H1 (cell line): ENCODE data around the gene PLPPR1. TPM values are rescaled to one million over a fixed set of nuclear protein-coding genes. Genes with fewer than 3 reads are reported as not detected.

Source experiments
- CTCF ChIA-PET: fragments of 300-600 bp; sonication (Branson Sonifier 250); formaldehyde crosslinking; loops from one replicate; lab custom pipeline; 2021; ENCODE audit not compliant: partially characterized antibody; lab: Charles Lee
- POLR2A ChIA-PET: fragments of 300-600 bp; sonication (Branson Sonifier 250); formaldehyde crosslinking; loops from one replicate; lab custom pipeline; 2021; ENCODE audit warnings: inconsistent platforms; ENCODE audit not compliant: partially characterized antibody; lab: Charles Lee
- DNase-seq, 2 experiments: peaks; one replicate each; pipeline versions ENCODE4 v3.0.0 to v3.0.0-alpha.2; 2010 to 2022; ENCODE audit warnings: low spot score in 2 of 2, low read depth in 1 of 2, mixed read lengths in 1 of 2
- FAIRE-seq: peaks from 2 replicates; lab custom pipeline; 2011; peaks lifted over from hg19 to GRCh38; lab: Jason Lieb, UNC
- H2AFZ ChIP-seq: 2 replicates; pipeline ENCODE4 v1.8.1; 2012; ENCODE audit warnings: low read length, inconsistent platforms
- H2AK5ac ChIP-seq: 2 replicates; pipeline ENCODE4 v1.6.1; 2013; ENCODE audit warnings: low read depth, low read length
- H2BK120ac ChIP-seq: replicated peaks from 2 replicates; pipeline ENCODE3; 2013; ENCODE audit warnings: low read depth, low read length, inconsistent platforms
- H2BK12ac ChIP-seq: 2 replicates; pipeline ENCODE4 v1.6.1; 2013; ENCODE audit warnings: low read depth, low read length
- H2BK15ac ChIP-seq: 2 replicates; pipeline ENCODE4 v1.6.1; 2013; ENCODE audit warnings: low read length
- H2BK20ac ChIP-seq: 2 replicates; pipeline ENCODE4 v1.6.1; 2013; ENCODE audit warnings: low read length
- H2BK5ac ChIP-seq: 2 replicates; pipeline ENCODE4 v1.6.1; 2013; ENCODE audit warnings: low read depth, low read length
- H3K14ac ChIP-seq: 2 replicates; pipeline ENCODE4 v1.6.1; 2013; ENCODE audit warnings: inconsistent platforms; ENCODE audit not compliant: insufficient read length
- H3K18ac ChIP-seq: 2 replicates; pipeline ENCODE4 v1.6.1; 2013; ENCODE audit warnings: low read length; ENCODE audit errors: extremely low read depth
- H3K23ac ChIP-seq: 2 replicates; pipeline ENCODE4 v1.6.1; 2013; ENCODE audit warnings: inconsistent platforms; ENCODE audit not compliant: insufficient read length
- H3K23me2 ChIP-seq: 2 replicates; pipeline ENCODE4 v1.6.1; 2013; ENCODE audit warnings: low read depth, low read length
- H3K27ac ChIP-seq: 2 replicates; pipeline ENCODE4 v1.6.1; 2011; ENCODE audit warnings: low read depth, low read length, inconsistent platforms
- H3K27me3 ChIP-seq, 4 experiments: replicated peaks in 1 of 4; 1 replicate in 1 of 4; 2 replicates in 3 of 4; pipeline versions ENCODE4 v1.6.1 to v1.8.1; 2011 to 2013; ENCODE audit warnings: low read length in 3 of 4, mild to moderate bottlenecking in 3 of 4, inconsistent platforms in 2 of 4, mixed read lengths in 2 of 4, moderate library complexity in 1 of 4; ENCODE audit not compliant: control insufficient read depth in 3 of 4, insufficient read depth in 3 of 4; ENCODE audit errors: extremely low read depth in 1 of 4
- H3K36me3 ChIP-seq, 4 experiments: 2 replicates each; pipeline versions ENCODE4 v1.6.1 to v1.8.1; 2011 to 2013; ENCODE audit warnings: mild to moderate bottlenecking in 4 of 4, low read length in 3 of 4, moderate library complexity in 2 of 4, control low read depth in 1 of 4, inconsistent platforms in 1 of 4; ENCODE audit not compliant: insufficient read depth in 4 of 4, control insufficient read depth in 2 of 4
- H3K4ac ChIP-seq: replicated peaks from 2 replicates; pipeline ENCODE3; 2013; ENCODE audit warnings: low read length, low read depth, mixed read lengths, inconsistent platforms; ENCODE audit not compliant: insufficient read length
- H3K4me1 ChIP-seq, 4 experiments: replicated peaks in 1 of 4; 1 replicate in 1 of 4; 2 replicates in 3 of 4; pipeline versions ENCODE4 v1.6.1 to v1.8.1; 2011 to 2013; ENCODE audit warnings: low read length in 3 of 4, inconsistent platforms in 2 of 4, mixed read lengths in 1 of 4; ENCODE audit not compliant: insufficient read depth in 4 of 4, control insufficient read depth in 3 of 4
- H3K4me2 ChIP-seq, 2 experiments: 2 replicates each; pipeline versions ENCODE4 v1.6.1 to v1.8.1; 2011 to 2013; ENCODE audit warnings: low read depth in 2 of 2, low read length in 2 of 2, control low read depth in 1 of 2, inconsistent platforms in 1 of 2, mild to moderate bottlenecking in 1 of 2; ENCODE audit not compliant: insufficient read depth in 1 of 2
- H3K4me3 ChIP-seq, 4 experiments: fragments of 200-600, 300-600 bp in 1 of 4; sonication (generic), shearing (Covaris generic), sonication (Bioruptor Twin) in 1 of 4; 2 replicates each; pipeline versions ENCODE4 v1.5.1 to v1.8.1; 2011 to 2016; ENCODE audit warnings: low read length in 4 of 4, low read depth in 3 of 4, control low read depth in 2 of 4, inconsistent platforms in 2 of 4, mild to moderate bottlenecking in 2 of 4, mixed read lengths in 1 of 4, moderate library complexity in 1 of 4; ENCODE audit not compliant: insufficient read depth in 2 of 4; ENCODE audit errors: extremely low read depth in 1 of 4
- H3K56ac ChIP-seq: replicated peaks from 2 replicates; pipeline ENCODE3; 2013; ENCODE audit warnings: low read depth, mild to moderate bottlenecking, mixed read lengths, low read length, inconsistent platforms; ENCODE audit not compliant: insufficient read length
- H3K79me1 ChIP-seq: 2 replicates; pipeline ENCODE4 v1.6.1; 2013; ENCODE audit warnings: low read depth, low read length, control low read depth
- H3K79me2 ChIP-seq, 2 experiments: 2 replicates each; pipeline versions ENCODE4 v1.6.1 to v1.8.1; 2012 to 2013; ENCODE audit warnings: low read length in 2 of 2, mild to moderate bottlenecking in 2 of 2, inconsistent platforms in 1 of 2; ENCODE audit not compliant: insufficient read depth in 2 of 2, control insufficient read depth in 1 of 2
- H3K9ac ChIP-seq, 4 experiments: replicated peaks in 1 of 4; 1 replicate in 1 of 4; 2 replicates in 3 of 4; pipeline versions ENCODE4 v1.6.1 to v1.8.1; 2011 to 2013; ENCODE audit warnings: low read depth in 3 of 4, low read length in 3 of 4, control low read depth in 2 of 4, mild to moderate bottlenecking in 2 of 4, moderate library complexity in 2 of 4, inconsistent platforms in 1 of 4; ENCODE audit errors: extremely low read depth in 1 of 4
- H3K9me3 ChIP-seq, 2 experiments: 2 replicates each; pipeline versions ENCODE4 v1.6.1 to v1.8.1; 2012 to 2013; ENCODE audit warnings: mild to moderate bottlenecking in 2 of 2, moderate library complexity in 2 of 2, control low read depth in 1 of 2, inconsistent platforms in 1 of 2, low read depth in 1 of 2, low read length in 1 of 2, mixed read lengths in 1 of 2; ENCODE audit not compliant: insufficient read depth in 2 of 2
- H4K20me1 ChIP-seq, 2 experiments: replicated peaks in 1 of 2; 2 replicates each; pipeline versions ENCODE3 to v1.8.1; 2011 to 2013; ENCODE audit warnings: inconsistent platforms in 2 of 2, low read length in 2 of 2, mild to moderate bottlenecking in 1 of 2; ENCODE audit not compliant: insufficient read depth in 2 of 2, control insufficient read depth in 1 of 2
- H4K5ac ChIP-seq: 2 replicates; pipeline ENCODE4 v1.6.1; 2013; ENCODE audit warnings: low read length, low read depth, mixed read lengths, inconsistent platforms; ENCODE audit not compliant: insufficient read length
- H4K8ac ChIP-seq: 2 replicates; pipeline ENCODE4 v1.8.0; 2013; ENCODE audit warnings: mild to moderate bottlenecking, moderate library complexity, low read length, inconsistent platforms; ENCODE audit not compliant: insufficient read depth; ENCODE audit errors: extremely low read depth
- H4K91ac ChIP-seq: replicated peaks from 2 replicates; pipeline ENCODE3; 2013; ENCODE audit warnings: low read length, mixed read lengths, inconsistent platforms; ENCODE audit not compliant: insufficient read length
- ASH2L ChIP-seq: fragments of 200-600, 300-600 bp; sonication (generic); IDR thresholded peaks from one replicate; pipeline ENCODE4 v1.7.1; 2017; ENCODE audit warnings: low read length
- BACH1 ChIP-seq: IDR thresholded peaks from 2 replicates; pipeline ENCODE4 v1.6.1; 2012; ENCODE audit warnings: low read length, improper control_type of control experiment
- BCL11A ChIP-seq, 2 experiments: IDR thresholded peaks; one replicate each; pipeline ENCODE4 v1.6.1; 2011; ENCODE audit warnings: low read depth in 2 of 2, low read length in 2 of 2, mild to moderate bottlenecking in 2 of 2
- CTBP2 ChIP-seq: IDR thresholded peaks from 2 replicates; pipeline ENCODE4 v1.7.0; 2011; ENCODE audit warnings: borderline replicate concordance, mild to moderate bottlenecking, moderate library complexity, mixed read lengths, low read length; ENCODE audit not compliant: insufficient read depth, insufficient read length
- EGR1 ChIP-seq: IDR thresholded peaks from 2 replicates; pipeline ENCODE4 v1.6.1; 2011; ENCODE audit warnings: low read depth, low read length, borderline replicate concordance
- GTF2F1 ChIP-seq: IDR thresholded peaks from 2 replicates; pipeline ENCODE4 v1.6.1; 2012; ENCODE audit warnings: low read depth, low read length, improper control_type of control experiment, borderline replicate concordance
- HDAC6 ChIP-seq: IDR thresholded peaks from one replicate; pipeline ENCODE4 v1.7.1; 2012; ENCODE audit warnings: low read depth, mild to moderate bottlenecking, inconsistent platforms, low read length, moderate library complexity
- RAD21 ChIP-seq, 2 experiments: IDR thresholded peaks in 1 of 2; conservative IDR thresholded peaks in 1 of 2; 2 replicates each; pipeline ENCODE4 v1.6.1; 2011; ENCODE audit warnings: low read depth in 2 of 2, low read length in 2 of 2, improper control_type of control experiment in 1 of 2, inconsistent platforms in 1 of 2, mild to moderate bottlenecking in 1 of 2, moderate library complexity in 1 of 2
- RFX5 ChIP-seq: IDR thresholded peaks from 2 replicates; pipeline ENCODE4 v1.6.1; 2011; ENCODE audit warnings: low read depth, low read length, improper control_type of control experiment, borderline replicate concordance
- SP2 ChIP-seq: IDR thresholded peaks from 2 replicates; pipeline ENCODE4 v1.6.1; 2012; ENCODE audit warnings: mild to moderate bottlenecking, low read length, inconsistent platforms
- TEAD4 ChIP-seq: IDR thresholded peaks from 2 replicates; pipeline ENCODE4 v1.6.1; 2012; ENCODE audit warnings: low read depth, low read length, inconsistent platforms, mixed read lengths
- WGBS, 2 experiments: shearing (Covaris generic) in 1 of 2; methylation state at CpG; one replicate each; pipeline versions ENCODE4 v1.1.6 to v1.1.7; 2013 to 2015; ENCODE audit warnings: low lambda C conversion rate in 2 of 2, mixed read lengths in 2 of 2, inconsistent platforms in 1 of 2, low coverage in 1 of 2, missing lambda C conversion rate in 1 of 2; ENCODE audit not compliant: insufficient replicate concordance in 2 of 2, insufficient coverage in 1 of 2, insufficient read length in 1 of 2; ENCODE audit errors: extremely low coverage in 1 of 2, missing lambda C conversion rate in 1 of 2; 5-methylcytosine and 5-hydroxymethylcytosine counted together
- polyA plus RNA-seq, 7 experiments: library from polyadenylated mRNA; depleted of rRNA in 3 of 7; stranded (reverse) in 5 of 7; unstranded in 2 of 7; fragments of >200 nt in 5 of 7; fragments of 200-250 nt in 2 of 7; gene quantifications; 1 replicate in 5 of 7; 2 replicates in 1 of 7; 4 replicates in 1 of 7; pipeline versions ENCODE4 v1.2.1 to v1.2.3, GENCODE V29; 2011 to 2013; ENCODE audit warnings: missing spikeins in 2 of 7, mixed read lengths in 2 of 7
- total RNA-seq: library from RNA; stranded (reverse); fragmentation: NEBNext Ultra II Directional; extraction: Animal tissue kit (Norgen Biotek cat#: 25700); gene quantifications from 2 replicates; pipeline ENCODE4 v1.2.1, GENCODE V29; 2021
- TF ChIP-seq, protein P1 (sequence below): IDR thresholded peaks from 2 replicates; pipeline ENCODE4 v1.6.1; 2011; ENCODE audit warnings: low read depth, mild to moderate bottlenecking, low read length; ENCODE audit not compliant: insufficient read depth

The PLPPR1 gene
- total and polyA plus RNA-seq, 2 of the 8 experiments (the other 6 are each of a cell fraction or from before 2014, with no cell fraction given), result 1.4 to 1.8 TPM

DNA sequence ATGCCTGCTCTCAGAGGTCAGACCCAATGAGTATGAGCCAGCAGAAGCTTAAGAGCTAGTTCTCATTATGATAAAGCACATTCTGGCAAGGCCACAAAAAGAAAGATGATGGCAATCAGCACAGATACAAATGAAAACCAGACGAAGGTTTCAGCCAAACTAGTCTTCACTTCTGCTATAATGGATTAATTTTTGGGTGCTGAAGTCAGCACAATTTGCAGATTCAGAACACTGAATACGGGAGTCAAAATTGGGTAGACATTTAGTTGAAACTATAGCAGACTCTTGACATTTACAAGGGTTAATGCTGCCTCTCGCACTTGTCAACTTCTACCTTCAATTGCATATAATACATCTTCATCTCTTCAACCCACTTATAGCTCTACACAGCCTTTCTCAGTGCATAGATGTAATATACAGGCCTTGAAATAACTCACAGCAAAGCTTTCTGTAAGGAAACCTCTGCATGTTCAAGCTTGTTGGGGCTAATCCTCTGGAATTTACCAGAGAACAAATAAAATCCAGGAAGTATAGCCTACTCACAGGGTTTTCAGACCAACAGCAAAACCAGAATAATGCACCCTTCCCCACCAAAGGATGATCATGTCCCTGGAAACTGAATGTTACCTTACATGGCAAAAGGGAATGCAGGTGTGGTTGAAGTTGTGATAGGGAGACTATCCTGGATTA, 279.1 kb downstream of the PLPPR1 start:
- Histone ChIP-seq H4K20me1 (no peaks in the 10 kb centered on the region), H3K4me1 (no peaks in the 10 kb centered on the region), H4K8ac (no peak overlapping the region), H3K9me3 (no peaks in the 10 kb centered on the region), H3K79me2 (no peaks in the 10 kb centered on the region), H3K9ac (no peak overlapping the region), H3K36me3 (no peaks in the 10 kb centered on the region), H3K4me2 (no peak overlapping the region), H2BK20ac (no peak overlapping the region), H3K23me2 (no peaks in the 10 kb centered on the region), H3K27ac (no peak overlapping the region), H2AFZ (no peak overlapping the region), H2BK15ac (no peak overlapping the region), H3K56ac (no peak overlapping the region), H3K14ac (no peak overlapping the region), H3K4me3 (no peak overlapping the region), H2BK5ac (no peak overlapping the region), H3K27me3 (no peaks in the 10 kb centered on the region), H4K5ac (no peak overlapping the region), H2BK120ac (no peak overlapping the region), H2BK12ac (no peak overlapping the region), H3K4ac (no peak overlapping the region), H4K91ac (no peak overlapping the region), H3K23ac (no peak overlapping the region), H3K79me1 (no peaks in the 10 kb centered on the region; the same call in 1 of the 2 replicates), H2AK5ac (no peak overlapping the region), H3K18ac (no peak overlapping the region)
- FAIRE-seq (no peak), DNase-seq (no peak)
- TF ChIP-seq CTBP2 (no peak), ASH2L (no peak), BCL11A (IDR thresholded peaks at IDR 0.05; ENCODE audit: low read depth in 2 of 2, low read length in 2 of 2) (no peak), SP2 (no peak), GTF2F1 (no peak), TEAD4 (no peak), RAD21 (IDR thresholded peaks at IDR 0.05 in 1 of 2, conservative IDR thresholded peaks at IDR 0.05 in 1 of 2; ENCODE audit: low read depth in 2 of 2, low read length in 2 of 2) (no peak), EGR1 (no peak), BACH1 (no peak), RFX5 (no peak), HDAC6 (no peak)
- TF ChIP-seq, protein P1, sequence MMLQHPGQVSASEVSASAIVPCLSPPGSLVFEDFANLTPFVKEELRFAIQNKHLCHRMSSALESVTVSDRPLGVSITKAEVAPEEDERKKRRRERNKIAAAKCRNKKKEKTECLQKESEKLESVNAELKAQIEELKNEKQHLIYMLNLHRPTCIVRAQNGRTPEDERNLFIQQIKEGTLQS, result no peak
- ChIA-PET CTCF (interaction anchor here (0.6 to 2.9 kb wide), 6 partner anchors 188 to 706 kb away, joined by 3 to 11 read pairs (median 4); no protein-coding TSS in a partner anchor), POLR2A (no interaction called here)
- 87% methylated on average over 3 of the region's 3 CpGs; no CpG with 5 or more reads in 1 of the 2 experiments for WGBS, 2 experiments
